ENCODE data around the gene PPEF1.
"Not testable (repeated sequence)": the region's sequence is repeated elsewhere in the genome, so short reads cannot be mapped to it uniquely, and the experiment has no call there.

Gene PPEF1

GRCh38 chrX:18799911-18800310, 92.5 kb downstream of the PPEF1 start:
- DNase-seq, result no peak

- DNase-seq, result no peak
Observed at GRCh38 chrX:18809641-18810040, 102.2 kb downstream of the PPEF1 start.

- no peak for DNase-seq
Observed at GRCh38 chrX:18810416-18810815, 103.0 kb downstream of the PPEF1 start.

- DNase-seq, result no peak
Observed at GRCh38 chrX:18825375-18825774, 117.9 kb downstream of the PPEF1 start.

- peak; percentile 25 for DNase-seq
Observed at GRCh38 chrX:18828832-18829404, 121.5 kb downstream of the PPEF1 start.

GRCh38 chrX:18833071-18833731, 125.8 kb downstream of the PPEF1 start:
- DNase-seq, result peak; percentile 1

- not testable (repeated sequence) for DNase-seq
Observed at GRCh38 chrX:18847901-18848300, 140.5 kb downstream of the PPEF1 start.

- peak; percentile 75 for DNase-seq
Observed at GRCh38 chrX:18855919-18856644, 148.6 kb downstream of the PPEF1 start.

- no peak for DNase-seq
Observed at GRCh38 chrX:18856645-18856997, 149.2 kb downstream of the PPEF1 start.

GRCh38 chrX:18861511-18861910, 154.1 kb downstream of the PPEF1 start:
- no peak for DNase-seq

GRCh38 chrX:18864390-18864920, 157.0 kb downstream of the PPEF1 start:
- DNase-seq, result no peak

- no peak for DNase-seq
Observed at GRCh38 chrX:18871161-18871890, 163.9 kb downstream of the PPEF1 start.

- DNase-seq, result no peak
Observed at GRCh38 chrX:18871970-18872369, 164.5 kb downstream of the PPEF1 start.

- no peak for DNase-seq
Observed at GRCh38 chrX:18872621-18873020, 165.2 kb downstream of the PPEF1 start.

GRCh38 chrX:18873189-18873791, 165.8 kb downstream of the PPEF1 start:
- peak; percentile 82 for DNase-seq

GRCh38 chrX:18873836-18874235, 166.4 kb downstream of the PPEF1 start:
- no peak for DNase-seq

- no peak for DNase-seq
Observed at GRCh38 chrX:18874560-18875255, 167.3 kb downstream of the PPEF1 start.

GRCh38 chrX:18875256-18875878, 167.9 kb downstream of the PPEF1 start:
- no peak for DNase-seq

GRCh38 chrX:18877469-18877868, 170.0 kb downstream of the PPEF1 start:
- DNase-seq, result no peak
